ENCODE results near the gene AR. TPM values are rescaled to one million over a fixed set of nuclear protein-coding genes. Genes with fewer than 3 reads are reported as not detected.
A peak's percentile ranks its signal among the peaks of the same experiment; 100 is the strongest.
"Not testable (repeated sequence)": the region's sequence is repeated elsewhere in the genome, so short reads cannot be mapped to it uniquely, and the experiment has no call there.

AR gene
- total and polyA plus RNA-seq, 2 experiments from 2014 or later, result 0.99 to 5.4 TPM

DNA sequence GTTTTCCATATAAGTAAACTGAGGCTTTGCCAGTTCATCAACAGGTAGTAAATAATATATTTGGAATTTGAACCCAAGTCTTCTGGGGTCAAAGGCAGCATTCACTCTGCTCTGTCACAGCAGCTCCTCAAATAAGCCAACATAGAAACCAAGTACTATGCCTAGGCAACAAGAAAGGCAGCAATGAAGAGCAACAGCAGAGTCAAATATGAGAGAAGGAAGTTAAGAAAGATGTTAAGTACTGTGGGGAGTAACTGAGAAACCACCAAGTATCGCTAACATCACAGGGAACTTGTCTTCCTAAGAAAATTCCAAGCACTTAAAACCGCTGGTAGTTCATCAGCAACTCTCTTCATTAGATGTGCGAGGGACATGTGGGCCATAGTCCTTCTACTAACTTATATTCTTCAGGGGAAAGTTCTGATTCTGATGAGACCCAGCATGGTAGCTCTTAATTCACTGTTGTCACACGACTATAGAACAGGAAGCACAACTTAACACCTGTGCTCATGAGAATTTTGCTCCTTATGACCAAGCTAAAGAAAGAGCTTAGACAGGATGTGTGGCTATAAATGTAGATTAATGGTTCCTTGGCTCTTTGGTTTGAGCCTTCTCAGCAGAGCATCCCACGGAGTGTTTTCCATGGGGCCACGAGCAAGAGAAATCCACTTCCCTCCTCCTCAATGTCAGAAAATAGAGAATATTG, 107.8 kb downstream of the AR start:
- no peak overlapping the region for H3K4me3 ChIP-seq
- H3K4me1 ChIP-seq (ENCODE audit: insufficient read depth), result no peaks in the 10 kb centered on the region
- no peak overlapping the region for H3K4me2 ChIP-seq
- TF ChIP-seq EZH2 (IDR thresholded peaks at IDR 0.05; ENCODE audit: borderline replicate concordance) (no peak), EZH2phosphoT487 (IDR thresholded peaks at IDR 0.05; ENCODE audit: low read depth, severe bottlenecking, unreplicated experiment) (no peak)
- TF ChIP-seq, protein P1, sequence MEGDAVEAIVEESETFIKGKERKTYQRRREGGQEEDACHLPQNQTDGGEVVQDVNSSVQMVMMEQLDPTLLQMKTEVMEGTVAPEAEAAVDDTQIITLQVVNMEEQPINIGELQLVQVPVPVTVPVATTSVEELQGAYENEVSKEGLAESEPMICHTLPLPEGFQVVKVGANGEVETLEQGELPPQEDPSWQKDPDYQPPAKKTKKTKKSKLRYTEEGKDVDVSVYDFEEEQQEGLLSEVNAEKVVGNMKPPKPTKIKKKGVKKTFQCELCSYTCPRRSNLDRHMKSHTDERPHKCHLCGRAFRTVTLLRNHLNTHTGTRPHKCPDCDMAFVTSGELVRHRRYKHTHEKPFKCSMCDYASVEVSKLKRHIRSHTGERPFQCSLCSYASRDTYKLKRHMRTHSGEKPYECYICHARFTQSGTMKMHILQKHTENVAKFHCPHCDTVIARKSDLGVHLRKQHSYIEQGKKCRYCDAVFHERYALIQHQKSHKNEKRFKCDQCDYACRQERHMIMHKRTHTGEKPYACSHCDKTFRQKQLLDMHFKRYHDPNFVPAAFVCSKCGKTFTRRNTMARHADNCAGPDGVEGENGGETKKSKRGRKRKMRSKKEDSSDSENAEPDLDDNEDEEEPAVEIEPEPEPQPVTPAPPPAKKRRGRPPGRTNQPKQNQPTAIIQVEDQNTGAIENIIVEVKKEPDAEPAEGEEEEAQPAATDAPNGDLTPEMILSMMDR (IDR thresholded peaks at IDR 0.05; ENCODE audit: poor library complexity), result no peak
- H3K36me3 ChIP-seq (replicated peaks; ENCODE audit: insufficient read depth, low read depth), result no peaks in the 10 kb centered on the region
- H3K79me2 ChIP-seq, result no peaks in the 10 kb centered on the region
- no peak overlapping the region for H2AFZ ChIP-seq
- no peak overlapping the region for H3K27ac ChIP-seq
- no peaks in the 10 kb centered on the region for H3K9me2 ChIP-seq (replicated peaks; ENCODE audit: insufficient read depth)
- WGBS (ENCODE audit: low lambda C conversion rate, missing lambda C conversion rate), result 67% methylated on average over 6 of the region's 6 CpGs
- DNase-seq (ENCODE audit: low spot score), result no peak
- H3K27me3 ChIP-seq, result no peaks in the 10 kb centered on the region
- H3K9me3 ChIP-seq (ENCODE audit: low read depth), result no peaks in the 10 kb centered on the region
- H4K20me1 ChIP-seq (ENCODE audit: insufficient read depth, poor library complexity, severe bottlenecking), result no peaks in the 10 kb centered on the region

DNA sequence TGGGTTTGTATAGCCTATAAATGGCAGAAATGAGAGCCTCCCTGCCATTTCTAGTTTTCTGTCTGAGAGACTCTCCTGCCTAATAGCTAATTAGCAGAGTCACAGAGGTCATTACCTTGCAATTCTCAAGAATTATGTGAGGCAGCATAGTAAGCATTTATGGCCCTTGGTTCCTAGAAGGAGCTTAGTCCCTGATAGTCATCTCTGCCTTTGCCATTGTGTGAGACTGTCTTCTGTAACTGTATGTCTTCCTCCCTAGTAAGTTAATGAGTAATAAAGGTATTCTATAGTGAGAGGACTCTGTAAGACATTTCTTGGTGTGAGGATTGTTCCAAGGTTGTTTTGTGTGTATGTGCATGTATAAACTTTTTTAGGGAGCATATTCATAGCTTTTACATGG, 108.7 kb downstream of the AR start:
- H3K36me3 ChIP-seq (replicated peaks; ENCODE audit: insufficient read depth, low read depth), result no peaks in the 10 kb centered on the region
- H3K9me3 ChIP-seq (ENCODE audit: low read depth), result no peaks in the 10 kb centered on the region
- no peaks in the 10 kb centered on the region for H3K4me1 ChIP-seq (ENCODE audit: insufficient read depth)
- no peaks in the 10 kb centered on the region for H3K27me3 ChIP-seq
- DNase-seq (ENCODE audit: low spot score), result no peak
- H3K4me3 ChIP-seq, result no peak overlapping the region
- no peak overlapping the region for H3K4me2 ChIP-seq
- no peak overlapping the region for H2AFZ ChIP-seq
- H3K9me2 ChIP-seq (replicated peaks; ENCODE audit: insufficient read depth), result no peaks in the 10 kb centered on the region
- H4K20me1 ChIP-seq (ENCODE audit: insufficient read depth, poor library complexity, severe bottlenecking), result no peaks in the 10 kb centered on the region
- H3K79me2 ChIP-seq, result no peaks in the 10 kb centered on the region
- no peak overlapping the region for H3K27ac ChIP-seq
- TF ChIP-seq, protein P1 (IDR thresholded peaks at IDR 0.05; ENCODE audit: poor library complexity), result no peak
- TF ChIP-seq EZH2phosphoT487 (IDR thresholded peaks at IDR 0.05; ENCODE audit: low read depth, severe bottlenecking, unreplicated experiment) (no peak), EZH2 (IDR thresholded peaks at IDR 0.05; ENCODE audit: borderline replicate concordance) (no peak)

DNA sequence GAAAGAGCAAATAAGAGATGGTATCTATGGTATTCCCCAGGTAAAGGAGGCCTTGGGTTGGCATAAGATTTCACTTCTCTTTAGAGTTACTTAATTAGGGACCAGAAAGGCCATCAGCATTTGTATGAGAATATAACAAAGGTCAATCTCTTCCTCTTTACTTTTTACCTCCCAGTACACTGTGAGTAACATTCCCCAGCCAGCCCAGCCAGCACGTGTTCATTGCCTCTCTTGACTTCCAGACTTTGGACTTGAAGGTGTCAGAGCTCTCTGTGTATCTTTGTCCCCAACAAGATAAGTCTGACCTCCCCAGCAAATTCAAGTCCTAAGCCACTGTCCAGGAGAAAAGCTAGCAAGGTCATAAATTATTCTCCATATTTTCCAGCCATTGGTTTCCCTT, 110.5 kb downstream of the AR start:
- no peak overlapping the region for H3K4me3 ChIP-seq
- TF ChIP-seq EZH2phosphoT487 (IDR thresholded peaks at IDR 0.05; ENCODE audit: low read depth, severe bottlenecking, unreplicated experiment), result no peak
- no peak for TF ChIP-seq EZH2 (IDR thresholded peaks at IDR 0.05; ENCODE audit: borderline replicate concordance)
- no peaks in the 10 kb centered on the region for H3K4me1 ChIP-seq (ENCODE audit: insufficient read depth)
- H3K27ac ChIP-seq, result no peak overlapping the region
- H2AFZ ChIP-seq, result no peak overlapping the region
- H3K79me2 ChIP-seq, result no peaks in the 10 kb centered on the region
- WGBS (ENCODE audit: low lambda C conversion rate, missing lambda C conversion rate), result 21% methylated on average over 1 of the region's 1 CpG
- peak; percentile 41 for DNase-seq (ENCODE audit: low spot score)
- no peaks in the 10 kb centered on the region for H3K27me3 ChIP-seq
- H4K20me1 ChIP-seq (ENCODE audit: insufficient read depth, poor library complexity, severe bottlenecking), result no peaks in the 10 kb centered on the region
- H3K9me2 ChIP-seq (replicated peaks; ENCODE audit: insufficient read depth), result no peaks in the 10 kb centered on the region
- H3K36me3 ChIP-seq (replicated peaks; ENCODE audit: insufficient read depth, low read depth), result no peaks in the 10 kb centered on the region
- no peaks in the 10 kb centered on the region for H3K9me3 ChIP-seq (ENCODE audit: low read depth)
- no peak overlapping the region for H3K4me2 ChIP-seq

DNA sequence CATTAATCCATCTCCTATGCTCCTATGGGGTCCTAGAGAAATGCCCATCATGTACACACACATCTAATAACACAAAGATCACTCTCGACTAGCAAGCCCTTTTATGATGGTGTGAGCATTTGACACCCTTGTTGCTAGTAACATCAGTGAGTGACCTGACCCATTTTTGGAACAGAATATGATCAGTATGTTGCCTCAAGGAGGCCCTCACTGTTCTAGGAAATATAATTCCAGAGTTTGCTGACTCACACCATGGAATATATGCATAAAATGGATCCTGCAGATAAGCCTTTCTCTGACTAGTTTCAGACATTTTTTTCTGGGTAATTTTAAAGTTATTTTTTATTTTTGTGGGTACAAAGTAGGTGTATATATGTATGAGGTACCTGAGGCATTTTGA, 121.8 kb downstream of the AR start:
- DNase-seq (ENCODE audit: low spot score), result no peak
- Histone ChIP-seq H3K4me1 (ENCODE audit: insufficient read depth) (no peaks in the 10 kb centered on the region), H3K9me2 (replicated peaks; ENCODE audit: insufficient read depth) (no peaks in the 10 kb centered on the region), H3K27me3 (no peaks in the 10 kb centered on the region), H3K4me3 (no peak overlapping the region), H2AFZ (no peak overlapping the region), H3K36me3 (replicated peaks; ENCODE audit: insufficient read depth, low read depth) (no peaks in the 10 kb centered on the region), H3K27ac (no peak overlapping the region), H3K9me3 (ENCODE audit: low read depth) (no peaks in the 10 kb centered on the region), H3K79me2 (no peaks in the 10 kb centered on the region), H3K4me2 (no peak overlapping the region), H4K20me1 (ENCODE audit: insufficient read depth, poor library complexity, severe bottlenecking) (no peaks in the 10 kb centered on the region)
- WGBS (ENCODE audit: low lambda C conversion rate, missing lambda C conversion rate), result 68% methylated on average over 1 of the region's 1 CpG
- TF ChIP-seq, protein P1 (IDR thresholded peaks at IDR 0.05; ENCODE audit: poor library complexity), result no peak
- TF ChIP-seq EZH2 (IDR thresholded peaks at IDR 0.05; ENCODE audit: borderline replicate concordance), result no peak
- no peak for TF ChIP-seq EZH2phosphoT487 (IDR thresholded peaks at IDR 0.05; ENCODE audit: low read depth, severe bottlenecking, unreplicated experiment)

DNA sequence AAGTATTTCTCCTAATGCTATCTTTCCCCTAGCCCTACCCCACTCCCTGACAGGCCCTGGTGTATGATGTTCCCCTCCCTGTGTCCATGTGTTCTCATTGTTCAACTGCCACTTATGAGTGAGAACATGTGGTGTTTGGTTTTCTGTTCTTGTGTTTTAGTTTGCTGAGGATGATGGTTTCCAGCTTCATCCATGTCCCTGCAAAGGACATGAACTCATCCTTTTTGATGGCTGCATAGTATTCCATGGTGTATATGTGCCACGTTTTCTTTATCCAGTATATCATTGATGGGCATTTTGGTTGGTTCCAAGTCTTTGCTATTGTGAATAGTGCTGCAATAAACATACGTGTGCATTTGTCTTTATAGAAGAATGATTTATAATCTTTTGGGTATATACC, 126.9 kb downstream of the AR start:
- H2AFZ ChIP-seq; H3K4me1 ChIP-seq (ENCODE audit: insufficient read depth); H3K79me2 ChIP-seq; H3K4me3 ChIP-seq; H3K27me3 ChIP-seq; H4K20me1 ChIP-seq (ENCODE audit: insufficient read depth, poor library complexity, severe bottlenecking); H3K9me2 ChIP-seq (replicated peaks; ENCODE audit: insufficient read depth); DNase-seq (ENCODE audit: low spot score); H3K9me3 ChIP-seq (ENCODE audit: low read depth); H3K36me3 ChIP-seq (replicated peaks; ENCODE audit: insufficient read depth, low read depth); H3K27ac ChIP-seq; H3K4me2 ChIP-seq: not testable (repeated sequence)
- 66% methylated on average over 2 of the region's 2 CpGs for WGBS (ENCODE audit: low lambda C conversion rate, missing lambda C conversion rate)

Measured in hepatocyte (in vitro differentiated cells).